ENCODE data around the gene SHCBP1L.

DNA sequence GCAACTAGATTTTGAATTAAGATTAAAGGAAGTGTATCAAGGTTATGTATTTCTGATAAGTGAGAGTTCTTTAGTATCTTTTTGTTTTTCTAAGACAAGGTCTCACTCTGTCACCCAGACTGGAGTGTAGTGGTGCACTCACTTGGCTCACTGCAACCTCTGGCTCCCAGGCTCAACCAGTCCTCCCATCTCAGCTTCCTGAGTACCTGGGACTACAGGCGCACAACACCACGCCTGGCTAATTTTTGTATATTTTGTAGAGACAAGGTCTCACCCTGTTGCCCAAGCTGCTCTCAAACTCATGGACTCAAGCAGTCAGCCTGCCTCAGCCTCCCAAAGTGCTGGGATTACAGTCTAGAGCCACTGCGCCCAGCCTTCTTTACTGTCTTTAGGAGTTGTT, 80.1 kb downstream of the SHCBP1L start:
- TF ChIP-seq, protein P1, sequence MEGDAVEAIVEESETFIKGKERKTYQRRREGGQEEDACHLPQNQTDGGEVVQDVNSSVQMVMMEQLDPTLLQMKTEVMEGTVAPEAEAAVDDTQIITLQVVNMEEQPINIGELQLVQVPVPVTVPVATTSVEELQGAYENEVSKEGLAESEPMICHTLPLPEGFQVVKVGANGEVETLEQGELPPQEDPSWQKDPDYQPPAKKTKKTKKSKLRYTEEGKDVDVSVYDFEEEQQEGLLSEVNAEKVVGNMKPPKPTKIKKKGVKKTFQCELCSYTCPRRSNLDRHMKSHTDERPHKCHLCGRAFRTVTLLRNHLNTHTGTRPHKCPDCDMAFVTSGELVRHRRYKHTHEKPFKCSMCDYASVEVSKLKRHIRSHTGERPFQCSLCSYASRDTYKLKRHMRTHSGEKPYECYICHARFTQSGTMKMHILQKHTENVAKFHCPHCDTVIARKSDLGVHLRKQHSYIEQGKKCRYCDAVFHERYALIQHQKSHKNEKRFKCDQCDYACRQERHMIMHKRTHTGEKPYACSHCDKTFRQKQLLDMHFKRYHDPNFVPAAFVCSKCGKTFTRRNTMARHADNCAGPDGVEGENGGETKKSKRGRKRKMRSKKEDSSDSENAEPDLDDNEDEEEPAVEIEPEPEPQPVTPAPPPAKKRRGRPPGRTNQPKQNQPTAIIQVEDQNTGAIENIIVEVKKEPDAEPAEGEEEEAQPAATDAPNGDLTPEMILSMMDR (IDR thresholded peaks at IDR 0.05), result no peak
- TF ChIP-seq POLR2A (IDR thresholded peaks at IDR 0.05) (no peak), EP300 (IDR thresholded peaks at IDR 0.05) (no peak)

Measured in ovary (tissue), 3 donors.